Right ventricle myocardium inferior (tissue), 1 donor: Measurements from ENCODE around the gene INPP5B. TPM values are rescaled to one million over a fixed set of nuclear protein-coding genes. Genes with fewer than 3 reads are reported as not detected.
A peak's percentile ranks its signal among the peaks of the same experiment; 100 is the strongest.
"Not testable (repeated sequence)": the region's sequence is repeated elsewhere in the genome, so short reads cannot be mapped to it uniquely, and the experiment has no call there.

Experiments
- ATAC-seq: fragments of 200-7000 bp; cut with Tn5 transposase; one replicate; pipeline ENCODE4 v1.9.1; 2020; ENCODE audit warnings: mild to moderate bottlenecking, moderate library complexity
- DNase-seq: peaks from one replicate; pipeline ENCODE4 v3.0.0; 2021; ENCODE audit errors: missing footprints
- intact Hi-C: fragments of 100-400 bp; cut with DNase I; formaldehyde crosslinking; loops from one replicate; pipeline ENCODE4 v1.11.0; 2022
- total RNA-seq: library from RNA; stranded (reverse); fragmentation: NEBNext Ultra II Directional; extraction: Animal tissue kit (Norgen Biotek cat#: 25700); gene quantifications from one replicate; pipeline ENCODE4 v1.2.1, GENCODE V29; 2021
- donor health status: DM: no; HTN: yes; CAD: no; lungs with severe emphysema.

INPP5B gene
- total RNA-seq, 1 donor from 2014 or later, result 11.2 TPM

DNA sequence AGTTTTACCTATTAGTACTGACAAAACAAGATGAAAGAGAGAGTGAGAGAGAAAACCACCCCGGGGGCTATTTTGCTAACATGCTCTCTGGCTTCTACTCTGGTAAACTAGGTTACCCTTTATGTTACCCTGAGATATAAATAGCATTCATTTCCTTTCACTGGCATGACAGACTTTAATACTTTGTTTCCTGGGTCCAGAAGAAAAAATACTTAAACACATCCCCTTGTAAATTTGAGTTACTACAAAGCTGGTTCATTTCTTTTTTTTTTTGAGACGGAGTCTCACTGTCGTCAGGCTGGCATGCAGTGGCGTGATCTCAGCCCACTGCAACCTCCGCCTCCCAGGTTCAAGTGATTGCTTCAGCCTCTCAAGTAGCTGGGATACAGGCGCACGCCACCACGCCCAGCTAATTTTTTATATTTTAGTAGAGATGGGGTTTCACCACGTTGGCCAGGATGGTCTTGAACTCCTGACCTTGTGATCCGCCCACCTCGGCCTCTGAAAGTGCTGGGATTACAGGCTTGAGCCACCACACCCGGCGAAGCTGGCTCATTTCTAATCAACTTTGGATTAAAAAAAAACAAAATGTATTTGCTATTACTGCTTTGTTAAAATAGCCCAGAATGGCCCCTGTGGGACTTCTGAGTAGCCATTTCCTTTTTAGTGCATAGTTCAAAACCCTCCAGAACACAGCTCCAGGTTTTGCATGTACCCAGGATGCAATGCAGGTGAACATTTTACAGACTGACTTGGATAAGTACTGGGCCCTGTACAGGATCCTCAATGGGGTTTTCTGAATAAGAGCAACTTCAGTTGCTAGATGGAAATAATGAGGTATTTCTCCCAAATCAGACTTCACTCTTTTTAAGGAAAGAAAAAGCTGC lies 20.6 kb downstream of the INPP5B start:
- intact Hi-C loops, result no loop called here
- ATAC-seq (no peak), DNase-seq (no peak)

DNA sequence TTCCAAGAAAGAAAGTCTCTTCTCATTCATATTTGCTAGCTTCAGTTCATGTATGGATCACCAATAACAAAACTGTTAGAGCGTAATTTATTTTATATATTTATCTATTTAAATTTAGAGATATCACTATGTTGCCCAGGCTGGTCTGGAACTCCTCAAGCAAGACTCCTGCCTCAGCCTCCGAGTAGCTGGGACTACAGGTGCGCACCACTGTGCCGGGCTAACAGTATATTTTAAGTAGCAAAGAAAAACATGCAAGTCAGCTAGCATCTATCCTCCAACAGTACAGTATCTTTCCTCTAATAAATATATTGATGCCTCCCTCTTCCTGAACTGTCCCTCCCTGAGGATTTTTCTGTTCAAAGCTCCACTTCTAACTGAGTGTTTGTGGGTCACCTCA lies 21.5 kb downstream of the INPP5B start:
- DNase-seq (no peak), ATAC-seq (no peak)
- intact Hi-C loops, result no loop called here

DNA sequence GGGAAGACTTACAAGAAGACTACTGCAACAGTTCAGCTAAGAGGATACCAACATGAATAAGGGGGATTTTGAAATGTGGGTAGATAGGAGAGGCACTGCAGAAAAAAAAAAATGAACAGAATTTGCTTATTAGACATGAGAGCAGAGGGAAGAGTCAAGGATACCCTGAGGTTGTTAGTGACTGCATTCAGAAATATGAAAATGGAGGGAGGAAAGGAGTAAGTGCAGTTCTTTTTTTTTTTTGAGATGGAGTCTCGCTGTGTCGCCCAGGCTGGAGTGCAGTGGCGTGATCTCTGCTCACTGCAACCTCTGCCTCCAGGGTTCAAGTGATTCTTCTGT lies 23.3 kb downstream of the INPP5B start:
- no peak for ATAC-seq
- intact Hi-C loops, result no loop called here
- DNase-seq, result no peak

- no peak for DNase-seq
- intact Hi-C loops, result no loop called here
- no peak for ATAC-seq
Observed at GRCh38 chr1:37922767-37923550, 23.9 kb downstream of the INPP5B start.

- intact Hi-C loops, result no loop called here
- no peak for ATAC-seq
Observed at GRCh38 chr1:37919277-37919676, 27.6 kb downstream of the INPP5B start.

GRCh38 chr1:37915476-37916093 lies 31.3 kb downstream of the INPP5B start:
- ATAC-seq (no peak), DNase-seq (no peak)
- intact Hi-C loops, result no loop called here

More at GRCh38 chr1:37919277-37919676, 27.6 kb downstream of the INPP5B start:
- no peak for DNase-seq

- ATAC-seq (peak; percentile 44), DNase-seq (no peak)
- intact Hi-C loops, result no loop called here
Observed at GRCh38 chr1:37914719-37915475, 32.0 kb downstream of the INPP5B start.

DNA sequence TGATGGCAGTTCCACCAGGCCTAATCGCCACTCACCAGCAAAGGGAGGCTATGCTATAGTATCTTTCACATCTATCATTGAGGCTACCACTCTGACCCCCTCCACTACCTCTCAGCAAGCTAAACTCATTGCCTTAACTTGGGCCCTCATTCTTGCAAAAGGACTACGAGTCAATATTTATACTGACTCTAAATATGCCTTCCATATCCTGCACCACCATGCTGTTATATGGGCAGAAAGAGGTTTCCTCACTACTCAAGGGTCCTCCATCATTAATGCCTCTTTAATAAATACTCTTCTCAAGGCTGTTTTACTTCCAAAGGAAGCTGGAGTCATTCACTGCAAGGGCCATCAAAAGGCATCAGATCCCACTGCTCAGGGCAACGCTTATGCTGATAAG lies 35.4 kb downstream of the INPP5B start:
- ATAC-seq, intact Hi-C loops, DNase-seq: not testable (repeated sequence)

DNA sequence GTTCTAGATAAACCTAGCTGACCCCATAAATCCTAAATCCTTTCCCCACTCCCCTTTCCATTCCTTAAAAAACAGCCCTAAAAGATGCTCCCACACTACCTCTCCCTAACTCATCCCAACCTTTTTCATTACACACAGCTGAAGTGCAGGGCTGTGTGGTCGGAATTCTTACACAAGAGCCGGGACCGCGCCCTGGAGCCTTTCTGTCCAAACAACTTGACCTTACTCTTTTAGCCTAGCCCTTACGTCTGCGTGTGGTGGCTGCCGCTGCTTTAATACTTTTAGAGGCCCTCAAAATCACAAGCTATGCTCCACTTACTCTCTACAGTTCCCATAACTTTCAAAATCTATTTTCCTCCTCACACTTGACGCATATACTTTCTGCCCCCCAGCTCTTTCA lies 36.0 kb downstream of the INPP5B start:
- intact Hi-C loops, ATAC-seq, DNase-seq: not testable (repeated sequence)

DNA sequence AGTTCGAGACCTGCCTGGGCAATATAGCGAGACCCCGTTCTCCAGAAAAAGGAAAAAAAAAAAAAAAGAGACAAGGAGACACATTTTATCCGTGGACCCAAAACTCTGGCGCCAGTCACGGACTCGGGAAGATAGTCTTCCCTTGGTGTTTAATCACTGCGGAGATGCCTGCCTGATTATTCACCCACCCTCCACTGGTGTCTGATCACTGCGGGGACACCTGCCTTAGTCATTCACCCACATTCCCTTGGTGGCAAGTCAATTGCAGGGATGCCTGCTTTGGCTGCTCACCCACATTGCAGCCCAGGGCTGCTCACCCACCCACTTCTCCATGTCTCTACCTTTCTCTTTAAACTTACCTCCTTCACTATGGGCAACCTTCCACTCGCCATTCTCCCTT lies 38.3 kb downstream of the INPP5B start:
- ATAC-seq, intact Hi-C loops, DNase-seq: not testable (repeated sequence)

DNA sequence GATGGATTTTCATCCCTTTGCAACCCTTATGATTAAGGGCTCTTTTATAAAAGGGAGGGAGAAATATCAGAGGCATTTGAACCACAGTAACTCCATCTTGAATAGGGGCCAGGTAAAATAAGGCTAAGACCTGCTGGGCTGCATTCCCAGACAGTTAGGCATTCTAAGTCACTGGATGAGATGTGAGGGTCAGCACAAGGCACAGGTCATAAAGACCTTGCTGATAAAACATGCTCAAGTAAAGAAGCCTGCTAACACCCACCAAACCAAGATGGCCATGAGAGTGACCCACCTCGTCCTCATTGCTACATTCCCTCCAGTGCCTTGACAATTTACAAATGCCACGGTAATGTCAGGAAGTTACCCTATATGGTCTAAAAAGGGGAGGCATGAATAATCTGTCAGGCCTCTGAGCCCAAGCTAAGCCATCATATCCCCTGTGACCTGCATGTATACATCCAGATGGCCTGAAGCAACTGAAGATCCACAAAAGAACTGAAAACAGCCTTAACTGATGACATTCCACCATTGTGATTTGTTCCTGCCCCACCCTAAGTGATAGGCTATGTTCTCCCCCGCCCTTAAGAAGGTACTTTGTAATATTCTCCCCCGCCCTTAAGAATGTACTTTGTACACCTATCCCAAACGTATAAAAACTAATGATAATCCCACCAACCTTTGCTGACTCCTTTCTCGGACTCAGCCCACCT lies 39.3 kb downstream of the INPP5B start:
- ATAC-seq, intact Hi-C loops, DNase-seq: not testable (repeated sequence)

GRCh38 chr1:37906591-37906990 lies 40.3 kb downstream of the INPP5B start:
- not testable (repeated sequence) for DNase-seq, ATAC-seq

DNA sequence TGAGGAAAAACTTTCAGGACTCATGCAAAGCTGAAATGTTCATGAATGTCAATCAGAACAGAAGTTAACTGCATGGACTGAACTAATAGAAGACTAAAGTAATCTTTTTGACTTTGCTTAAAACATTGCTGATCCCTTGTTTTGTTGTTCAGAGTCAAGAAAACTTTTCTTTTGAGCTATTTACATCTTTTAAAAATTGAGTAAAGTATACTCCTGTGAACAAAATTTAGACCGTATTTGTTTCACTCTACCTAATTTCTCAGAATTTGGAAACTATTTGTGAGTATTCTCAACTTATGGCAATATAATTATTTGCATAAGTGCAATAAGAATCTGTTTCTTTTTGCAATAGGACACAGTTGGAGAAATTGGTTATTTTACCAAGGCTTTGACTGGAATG lies 41.1 kb downstream of the INPP5B start:
- ATAC-seq, result no peak
- intact Hi-C loops, result no loop called here
- DNase-seq, result no peak

More at GRCh38 chr1:37906591-37906990, 40.3 kb downstream of the INPP5B start:
- intact Hi-C loops, result not testable (repeated sequence)

DNA sequence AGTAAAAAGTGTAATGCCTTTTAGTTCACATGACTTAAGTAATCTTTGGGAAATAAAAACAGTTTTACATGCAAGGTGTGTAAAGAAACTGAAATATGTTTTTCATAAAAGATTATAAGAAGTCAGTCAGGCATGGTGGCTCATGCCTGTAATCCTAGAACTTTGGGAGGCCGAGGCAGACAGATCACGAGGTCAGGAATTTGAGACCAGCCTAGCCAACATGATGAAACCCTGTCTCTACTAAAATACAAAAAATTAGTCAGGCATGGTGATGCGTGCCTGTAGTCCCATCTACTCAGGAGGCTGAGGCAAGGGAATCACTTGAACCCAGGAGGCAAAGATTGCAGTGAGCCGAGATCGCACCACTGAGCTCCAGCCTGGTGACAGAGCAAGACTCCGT lies 42.9 kb downstream of the INPP5B start:
- DNase-seq, ATAC-seq, intact Hi-C loops: not testable (repeated sequence)

- DNase-seq (no peak), ATAC-seq (no peak)
- intact Hi-C loops, result no loop called here
Observed at GRCh38 chr1:37902983-37903382, 43.9 kb downstream of the INPP5B start.

DNA sequence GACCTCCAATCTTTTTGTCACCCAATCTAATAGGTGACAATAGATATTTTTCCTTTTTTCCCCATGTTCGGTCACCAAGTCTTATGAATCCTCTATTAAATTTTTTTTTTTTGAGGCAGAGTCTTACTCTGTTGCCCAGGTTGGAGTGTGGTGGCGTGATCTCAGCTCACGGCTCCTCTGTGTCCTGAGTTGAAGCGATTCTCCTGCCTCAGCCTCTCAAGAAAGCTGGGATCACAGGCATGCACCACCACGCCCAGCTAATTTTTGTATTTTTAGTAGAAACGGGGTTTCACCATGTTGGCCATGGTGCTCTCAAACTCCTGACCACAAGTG lies 45.0 kb downstream of the INPP5B start:
- no peak for ATAC-seq
- DNase-seq, result no peak
- intact Hi-C loops, result no loop called here

DNA sequence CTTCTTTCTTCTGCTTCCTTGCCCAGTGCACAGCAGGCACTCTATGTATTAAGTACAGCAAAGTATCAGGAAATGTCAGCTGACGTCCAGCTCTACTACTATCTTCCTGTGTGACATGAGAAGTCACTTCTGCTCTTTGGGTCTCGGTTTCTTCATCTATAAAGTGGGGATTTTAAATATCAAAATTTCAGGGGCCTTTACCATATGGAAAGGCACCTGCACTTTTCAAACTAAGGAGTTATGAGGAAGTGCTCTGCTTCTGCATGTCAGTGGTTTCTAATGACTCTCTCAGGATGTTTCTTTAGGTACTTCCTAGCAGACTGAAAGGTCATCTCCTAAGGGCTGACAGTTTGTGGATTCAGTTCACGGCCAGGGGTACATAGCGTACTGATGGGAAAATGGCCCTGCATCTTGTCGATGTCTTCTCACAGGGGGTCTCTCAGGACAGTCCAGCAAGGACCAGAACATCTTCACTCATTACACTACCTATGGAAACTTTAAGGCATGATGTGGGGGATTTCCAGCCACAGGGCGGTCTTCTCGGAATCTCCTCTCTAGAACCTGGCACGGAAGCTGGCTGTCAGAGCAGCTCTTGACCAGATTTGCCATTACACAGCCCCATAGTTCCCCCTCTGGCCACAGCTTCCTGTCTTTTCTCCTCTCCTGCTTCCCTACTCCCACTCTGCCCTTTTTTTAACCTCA lies 45.5 kb downstream of the INPP5B start:
- intact Hi-C loops, result no loop called here
- DNase-seq (no peak), ATAC-seq (no peak)

DNA sequence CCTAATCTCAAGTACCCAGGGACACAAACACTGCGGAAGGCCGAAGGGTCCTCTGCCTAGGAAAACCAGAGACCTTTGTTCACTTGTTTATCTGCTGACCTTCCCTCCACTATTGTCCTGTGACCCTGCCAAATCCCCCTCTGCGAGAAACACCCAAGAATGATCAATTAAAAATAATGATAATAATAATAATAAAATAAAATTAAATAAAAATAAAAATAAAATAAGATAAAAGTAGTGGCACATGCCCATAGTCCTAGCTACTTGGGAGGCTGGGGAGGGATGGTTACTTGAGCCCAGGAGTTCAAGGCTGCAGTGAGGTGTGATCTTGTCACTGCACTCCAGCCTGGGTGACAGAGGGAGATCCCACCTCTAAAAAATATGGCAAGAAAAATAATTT lies 49.3 kb downstream of the INPP5B start:
- intact Hi-C loops, ATAC-seq, DNase-seq: not testable (repeated sequence)
